ENCODE measurements around the gene MFSD12.
"Not testable (repeated sequence)": the region's sequence is repeated elsewhere in the genome, so short reads cannot be mapped to it uniquely, and the experiment has no call there.

Gene MFSD12

GRCh38 chr19:3573162-3573857 is 15.9 kb upstream of the MFSD12 start:
- Histone ChIP-seq H3K4me1 (ENCODE audit: control insufficient read depth, insufficient read depth, low read length) (peaks cover 13% of the 10 kb centered on the region), H3K36me3 (ENCODE audit: control insufficient read depth, insufficient read depth, low read length) (peaks cover 6% of the 10 kb centered on the region), H3K9me3 (ENCODE audit: control insufficient read depth, insufficient read depth, low read length) (no peaks in the 10 kb centered on the region), H3K27me3 (ENCODE audit: control insufficient read depth, insufficient read depth, low read length) (no peaks in the 10 kb centered on the region), H3K9ac (ENCODE audit: low read depth, low read length) (no peak overlapping the region; the same call in 1 of the 2 replicates), H3K4me3 (ENCODE audit: low read depth, low read length) (peak overlapping the region; percentile 85), H3K27ac (ENCODE audit: low read depth, low read length) (peak overlapping the region; percentile 75)

GRCh38 chr19:3572855-3573161 is 15.4 kb upstream of the MFSD12 start, which contains the start of gene HMG20B:
TSS of gene HMG20B (plus strand) at chr19:3572944. CDS start at chr19:3573310, 366 bp downstream.
- H3K27me3 ChIP-seq (ENCODE audit: control insufficient read depth, insufficient read depth, low read length), result no peaks in the 10 kb centered on the region
- no peaks in the 10 kb centered on the region for H3K9me3 ChIP-seq (ENCODE audit: control insufficient read depth, insufficient read depth, low read length)
- peaks cover 6% of the 10 kb centered on the region for H3K36me3 ChIP-seq (ENCODE audit: control insufficient read depth, insufficient read depth, low read length)
- peak within 1 kb of the TSS; percentile 75 for H3K27ac ChIP-seq (ENCODE audit: low read depth, low read length)
- H3K4me1 ChIP-seq (ENCODE audit: control insufficient read depth, insufficient read depth, low read length), result peaks cover 13% of the 10 kb centered on the region
- H3K4me3 ChIP-seq (ENCODE audit: low read depth, low read length), result peak within 1 kb of the TSS; percentile 85
- H3K9ac ChIP-seq (ENCODE audit: low read depth, low read length), result no peak within 1 kb of the TSS; the same call in 1 of the 2 replicates

GRCh38 chr19:3572132-3572854 is 14.9 kb upstream of the MFSD12 start:
- Histone ChIP-seq H3K9me3 (ENCODE audit: control insufficient read depth, insufficient read depth, low read length) (no peaks in the 10 kb centered on the region), H3K27ac (ENCODE audit: low read depth, low read length) (no peak overlapping the region)

GRCh38 chr19:3570606-3571011 is 13.2 kb upstream of the MFSD12 start:
- peaks cover 6% of the 10 kb centered on the region for H3K36me3 ChIP-seq (ENCODE audit: control insufficient read depth, insufficient read depth, low read length)
- no peak overlapping the region for H3K27ac ChIP-seq (ENCODE audit: low read depth, low read length)
- H3K4me3 ChIP-seq (ENCODE audit: low read depth, low read length), result no peak overlapping the region
- H3K9ac ChIP-seq (ENCODE audit: low read depth, low read length), result no peak overlapping the region
- H3K27me3 ChIP-seq (ENCODE audit: control insufficient read depth, insufficient read depth, low read length), result no peaks in the 10 kb centered on the region
- H3K9me3 ChIP-seq (ENCODE audit: control insufficient read depth, insufficient read depth, low read length), result no peaks in the 10 kb centered on the region
- peaks cover 4% of the 10 kb centered on the region; the same call in 1 of the 2 replicates for H3K4me1 ChIP-seq (ENCODE audit: control insufficient read depth, insufficient read depth, low read length)

More at GRCh38 chr19:3572132-3572854, 14.9 kb upstream of the MFSD12 start:
- Histone ChIP-seq H3K4me3 (ENCODE audit: low read depth, low read length) (peak overlapping the region; percentile 43), H3K9ac (ENCODE audit: low read depth, low read length) (no peak overlapping the region), H3K27me3 (ENCODE audit: control insufficient read depth, insufficient read depth, low read length) (no peaks in the 10 kb centered on the region), H3K4me1 (ENCODE audit: control insufficient read depth, insufficient read depth, low read length) (peaks cover 13% of the 10 kb centered on the region), H3K36me3 (ENCODE audit: control insufficient read depth, insufficient read depth, low read length) (peaks cover 6% of the 10 kb centered on the region)

- H3K27ac ChIP-seq (ENCODE audit: low read depth, low read length); H3K36me3 ChIP-seq (ENCODE audit: control insufficient read depth, insufficient read depth, low read length); H3K4me3 ChIP-seq (ENCODE audit: low read depth, low read length): not testable (repeated sequence)
These were observed 12.7 kb upstream of the MFSD12 start for GRCh38 chr19:3570042-3570441.

GRCh38 chr19:3565139-3565538 is 7.8 kb upstream of the MFSD12 start:
- no peak overlapping the region for H3K9ac ChIP-seq (ENCODE audit: low read depth, low read length)
- no peaks in the 10 kb centered on the region for H3K27me3 ChIP-seq (ENCODE audit: control insufficient read depth, insufficient read depth, low read length)
- no peaks in the 10 kb centered on the region for H3K4me1 ChIP-seq (ENCODE audit: control insufficient read depth, insufficient read depth, low read length)
- H3K27ac ChIP-seq (ENCODE audit: low read depth, low read length), result no peak overlapping the region
- H3K9me3 ChIP-seq (ENCODE audit: control insufficient read depth, insufficient read depth, low read length), result no peaks in the 10 kb centered on the region
- no peak overlapping the region for H3K4me3 ChIP-seq (ENCODE audit: low read depth, low read length)
- H3K36me3 ChIP-seq (ENCODE audit: control insufficient read depth, insufficient read depth, low read length), result no peaks in the 10 kb centered on the region

More at GRCh38 chr19:3570042-3570441, 12.7 kb upstream of the MFSD12 start:
- not testable (repeated sequence) for H3K4me1 ChIP-seq (ENCODE audit: control insufficient read depth, insufficient read depth, low read length); H3K9ac ChIP-seq (ENCODE audit: low read depth, low read length); H3K27me3 ChIP-seq (ENCODE audit: control insufficient read depth, insufficient read depth, low read length); H3K9me3 ChIP-seq (ENCODE audit: control insufficient read depth, insufficient read depth, low read length)

GRCh38 chr19:3563709-3564524 is 6.5 kb upstream of the MFSD12 start:
- no peak overlapping the region for H3K9ac ChIP-seq (ENCODE audit: low read depth, low read length)
- no peak overlapping the region for H3K4me3 ChIP-seq (ENCODE audit: low read depth, low read length)
- H3K27me3 ChIP-seq (ENCODE audit: control insufficient read depth, insufficient read depth, low read length), result no peaks in the 10 kb centered on the region
- H3K36me3 ChIP-seq (ENCODE audit: control insufficient read depth, insufficient read depth, low read length), result no peaks in the 10 kb centered on the region
- H3K4me1 ChIP-seq (ENCODE audit: control insufficient read depth, insufficient read depth, low read length), result no peaks in the 10 kb centered on the region
- no peaks in the 10 kb centered on the region for H3K9me3 ChIP-seq (ENCODE audit: control insufficient read depth, insufficient read depth, low read length)
- H3K27ac ChIP-seq (ENCODE audit: low read depth, low read length), result no peak overlapping the region

GRCh38 chr19:3556978-3557460 is 367 bp downstream of the MFSD12 start:
- no peaks in the 10 kb centered on the region for H3K36me3 ChIP-seq (ENCODE audit: control insufficient read depth, insufficient read depth, low read length)
- 0 out of 2 replicates have a peak, but pooled peaks cover 6% of the 10 kb centered on the region for H3K27me3 ChIP-seq (ENCODE audit: control insufficient read depth, insufficient read depth, low read length)
- H3K9me3 ChIP-seq (ENCODE audit: control insufficient read depth, insufficient read depth, low read length), result no peaks in the 10 kb centered on the region
- H3K4me3 ChIP-seq (ENCODE audit: low read depth, low read length), result peak overlapping the region; percentile 91
- H3K9ac ChIP-seq (ENCODE audit: low read depth, low read length), result peak overlapping the region; percentile 54; the same call in 1 of the 2 replicates
- H3K27ac ChIP-seq (ENCODE audit: low read depth, low read length), result no peak overlapping the region
- H3K4me1 ChIP-seq (ENCODE audit: control insufficient read depth, insufficient read depth, low read length), result peaks cover 4% of the 10 kb centered on the region; the same call in 1 of the 2 replicates

- Histone ChIP-seq H3K4me3 (ENCODE audit: low read depth, low read length) (peak overlapping the region; percentile 91), H3K9ac (ENCODE audit: low read depth, low read length) (peak overlapping the region; percentile 54; the same call in 1 of the 2 replicates), H3K36me3 (ENCODE audit: control insufficient read depth, insufficient read depth, low read length) (no peaks in the 10 kb centered on the region), H3K27me3 (ENCODE audit: control insufficient read depth, insufficient read depth, low read length) (0 out of 2 replicates have a peak, but pooled peaks cover 6% of the 10 kb centered on the region), H3K27ac (ENCODE audit: low read depth, low read length) (no peak overlapping the region), H3K4me1 (ENCODE audit: control insufficient read depth, insufficient read depth, low read length) (peaks cover 4% of the 10 kb centered on the region; the same call in 1 of the 2 replicates), H3K9me3 (ENCODE audit: control insufficient read depth, insufficient read depth, low read length) (no peaks in the 10 kb centered on the region)
These were observed 886 bp downstream of the MFSD12 start for GRCh38 chr19:3556423-3556977.

GRCh38 chr19:3555653-3556422 is 1.5 kb downstream of the MFSD12 start:
- Histone ChIP-seq H3K27me3 (ENCODE audit: control insufficient read depth, insufficient read depth, low read length) (0 out of 2 replicates have a peak, but pooled peaks cover 6% of the 10 kb centered on the region), H3K36me3 (ENCODE audit: control insufficient read depth, insufficient read depth, low read length) (no peaks in the 10 kb centered on the region), H3K9me3 (ENCODE audit: control insufficient read depth, insufficient read depth, low read length) (no peaks in the 10 kb centered on the region), H3K4me1 (ENCODE audit: control insufficient read depth, insufficient read depth, low read length) (peaks cover 4% of the 10 kb centered on the region; the same call in 1 of the 2 replicates), H3K4me3 (ENCODE audit: low read depth, low read length) (peak overlapping the region; percentile 91; the same call in 1 of the 2 replicates), H3K9ac (ENCODE audit: low read depth, low read length) (no peak overlapping the region), H3K27ac (ENCODE audit: low read depth, low read length) (no peak overlapping the region)
